ENCODE results near the gene CCNJ.

Gene CCNJ

GRCh38 chr10:96056787-96057186 lies 13.4 kb downstream of the CCNJ start:
- FAIRE-seq: no peak
- DNase-seq (ENCODE audit: low spot score): no peak

GRCh38 chr10:96061232-96061631 lies 17.8 kb downstream of the CCNJ start:
- FAIRE-seq (no peak), DNase-seq (ENCODE audit: low spot score) (no peak)

GRCh38 chr10:96072674-96073073 lies 29.3 kb downstream of the CCNJ start:
- DNase-seq (ENCODE audit: low spot score): peak; percentile 64
- FAIRE-seq: peak; percentile 49

DNA sequence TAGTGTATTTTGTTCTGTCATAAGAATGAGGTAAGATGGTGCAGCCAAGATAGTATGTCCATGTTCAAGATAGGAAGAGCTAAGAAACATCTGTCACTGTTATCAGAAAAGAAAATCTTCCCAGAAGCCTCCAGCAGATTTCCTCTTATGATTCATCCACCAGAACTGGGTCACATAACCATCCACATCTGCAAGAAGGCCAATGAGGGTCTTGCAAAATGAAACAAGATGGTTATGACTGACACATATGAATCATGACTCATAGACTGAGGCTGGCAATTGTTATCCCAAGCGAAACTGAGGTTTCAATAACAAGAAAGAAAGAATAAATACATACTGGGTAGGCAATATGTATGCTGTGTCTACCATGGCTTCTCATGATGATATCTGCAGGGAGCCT lies 30.3 kb downstream of the CCNJ start:
- DNase-seq (ENCODE audit: low spot score) (peak; percentile 77), FAIRE-seq (peak; percentile 74)

DNA sequence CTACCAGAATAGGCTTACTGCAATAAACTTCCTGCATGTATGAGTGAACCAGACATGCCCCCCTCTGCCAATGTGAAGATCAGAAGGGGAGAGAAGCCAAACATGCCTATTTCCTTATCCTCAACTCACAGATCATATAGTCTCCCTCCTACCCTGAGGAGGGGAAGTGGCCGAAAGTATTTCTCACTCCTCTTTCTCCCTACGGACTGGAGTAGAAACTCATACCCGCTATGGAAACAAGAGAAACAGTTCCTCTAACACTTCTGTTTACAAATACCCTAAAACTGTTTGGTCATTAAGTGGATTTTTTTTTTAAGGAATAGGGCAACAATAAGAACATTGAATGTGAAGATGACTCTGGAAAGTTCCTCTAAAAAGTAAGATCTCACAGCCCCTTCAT lies 31.4 kb downstream of the CCNJ start:
- DNase-seq (ENCODE audit: low spot score): no peak
- FAIRE-seq: no peak

DNA sequence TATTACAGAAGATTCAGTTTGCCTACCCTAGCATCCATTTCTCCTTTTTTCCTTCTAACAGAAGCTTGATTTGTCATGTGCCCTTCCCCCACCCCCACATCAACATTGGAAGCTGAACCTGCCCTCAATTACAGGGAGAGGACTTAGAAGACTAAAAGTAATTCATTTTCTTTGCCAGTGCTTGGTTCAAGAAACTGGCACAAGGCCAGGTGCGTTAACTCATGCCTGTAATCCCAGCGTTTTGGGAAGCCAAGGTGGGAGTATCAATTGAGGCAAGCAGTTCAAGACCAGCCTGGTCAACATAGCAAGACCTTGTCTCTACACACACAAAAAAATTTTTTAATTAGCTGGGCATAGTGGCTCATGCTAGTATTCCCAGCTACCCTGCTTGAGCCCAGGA lies 32.6 kb downstream of the CCNJ start:
- no peak for FAIRE-seq
- no peak for DNase-seq (ENCODE audit: low spot score)

- FAIRE-seq: no peak
- DNase-seq (ENCODE audit: low spot score): no peak
Observed at GRCh38 chr10:96077156-96077555, 33.8 kb downstream of the CCNJ start.

GRCh38 chr10:96082153-96082552 lies 38.8 kb downstream of the CCNJ start:
- FAIRE-seq (no peak), DNase-seq (ENCODE audit: low spot score) (no peak)

DNA sequence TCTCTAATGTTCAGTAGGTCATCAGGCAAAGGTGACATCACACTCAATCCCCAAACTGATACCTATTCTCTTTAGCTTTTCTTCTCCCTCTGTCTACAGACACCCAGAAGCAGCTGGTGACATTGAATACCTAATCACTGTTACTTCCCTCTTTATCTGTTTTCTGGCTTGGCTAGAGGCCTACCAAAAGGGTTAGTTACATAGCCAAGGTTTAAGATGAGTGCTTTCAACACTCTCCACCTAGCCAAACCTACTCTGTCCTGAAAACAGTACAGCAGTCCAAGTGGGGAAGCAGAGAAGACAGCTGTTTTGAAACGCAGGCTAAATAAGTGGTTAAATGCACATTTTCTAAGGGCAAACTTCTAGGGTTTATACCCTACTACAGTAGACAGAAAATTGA lies 39.4 kb downstream of the CCNJ start:
- no peak for FAIRE-seq
- no peak for DNase-seq (ENCODE audit: low spot score)

GRCh38 chr10:96089116-96089515 lies 45.7 kb downstream of the CCNJ start:
- peak; percentile 46 for DNase-seq (ENCODE audit: low spot score)
- peak; percentile 84 for FAIRE-seq

GRCh38 chr10:96089670-96090462 lies 46.5 kb downstream of the CCNJ start:
- FAIRE-seq: peak; percentile 38

DNA sequence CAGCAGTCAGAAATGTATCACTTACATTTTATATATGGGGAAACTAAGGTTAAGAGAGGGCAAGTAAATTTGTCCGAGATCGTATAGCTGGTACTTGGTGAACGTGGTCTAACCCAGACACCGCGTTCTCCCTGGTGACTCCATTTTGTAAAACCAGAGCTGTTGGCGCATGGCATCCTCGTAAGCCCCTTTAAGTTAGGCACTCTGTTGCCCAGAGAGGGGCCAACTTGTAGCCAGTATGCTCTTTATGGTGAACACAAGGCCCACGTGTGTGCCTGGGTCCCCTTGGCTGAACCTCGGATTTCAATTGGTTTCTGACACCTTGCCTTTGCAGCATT lies 47.0 kb downstream of the CCNJ start:
- DNase-seq (ENCODE audit: low spot score) (no peak), FAIRE-seq (no peak)

More at GRCh38 chr10:96089670-96090462, 46.5 kb downstream of the CCNJ start:
- DNase-seq (ENCODE audit: low spot score): peak; percentile 80

GRCh38 chr10:96092999-96093767 lies 49.8 kb downstream of the CCNJ start:
- FAIRE-seq (no peak), DNase-seq (ENCODE audit: low spot score) (no peak)

DNA sequence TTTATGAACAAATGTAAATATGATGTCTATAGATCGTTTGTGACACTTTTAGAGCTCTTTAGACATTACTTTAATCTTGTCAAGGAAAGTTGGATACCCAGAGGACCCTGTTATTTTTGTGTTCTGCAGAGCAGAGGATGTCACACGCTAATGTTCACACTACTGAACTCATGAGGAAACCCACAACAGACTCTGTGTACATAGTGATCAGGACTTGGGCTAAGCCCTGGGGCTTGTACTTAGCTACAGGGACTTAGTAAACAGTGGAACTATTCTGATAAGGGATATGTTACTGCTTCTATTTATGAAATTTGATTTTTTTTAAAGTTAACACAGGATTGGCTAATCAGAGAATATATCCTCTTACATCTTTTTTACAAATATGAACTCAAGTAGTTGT lies 50.6 kb downstream of the CCNJ start:
- DNase-seq (ENCODE audit: low spot score) (no peak), FAIRE-seq (no peak)

DNA sequence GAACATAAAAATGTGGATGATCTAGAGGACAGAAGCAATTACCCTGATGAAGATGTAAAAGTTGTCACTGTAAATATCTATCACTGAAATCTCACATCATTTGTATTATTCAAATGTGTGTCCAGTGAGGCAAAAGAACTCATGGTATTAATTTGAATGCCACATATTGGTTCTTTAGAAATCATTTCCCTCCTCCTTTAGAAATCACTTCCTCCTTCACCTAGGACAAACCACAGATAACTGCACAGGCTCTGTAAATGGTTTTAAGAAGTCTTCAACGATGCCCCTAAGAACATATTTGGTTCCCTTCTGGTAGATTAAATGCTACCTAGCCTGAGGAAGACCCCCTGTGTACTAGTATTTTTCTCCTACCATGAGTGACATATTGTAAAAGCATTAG lies 53.6 kb downstream of the CCNJ start:
- DNase-seq (ENCODE audit: low spot score) (no peak), FAIRE-seq (no peak)

- FAIRE-seq: no peak
- no peak for DNase-seq (ENCODE audit: low spot score)
Observed at GRCh38 chr10:96097865-96098264, 54.5 kb downstream of the CCNJ start.

DNA sequence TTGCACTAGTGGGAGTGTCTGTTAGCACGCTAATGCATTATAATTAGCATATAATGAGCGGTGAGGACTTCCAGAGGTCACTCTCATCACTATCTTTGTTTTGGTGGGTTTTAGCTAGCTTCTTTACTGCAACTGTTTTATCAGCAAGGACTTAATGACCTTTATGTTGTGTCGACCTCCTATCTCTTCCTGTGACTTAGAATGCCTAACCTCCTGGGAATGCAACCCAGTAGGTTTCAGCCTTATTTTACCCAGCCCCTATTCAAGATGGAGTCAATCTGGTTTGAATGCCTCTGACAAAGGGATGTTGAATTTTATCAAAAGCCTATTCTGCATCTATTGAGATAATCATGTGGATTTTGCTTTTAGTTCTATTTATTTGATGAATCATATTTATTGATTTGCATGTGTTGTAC lies 64.2 kb downstream of the CCNJ start:
- DNase-seq (ENCODE audit: low spot score): no peak
- no peak for FAIRE-seq
